CD14-positive monocyte (primary cell): ENCODE results near the gene TNFSF4. TPM values are rescaled to one million over a fixed set of nuclear protein-coding genes. Genes with fewer than 3 reads are reported as not detected.

Experiments
- DNase-seq, 3 donors: peaks; one replicate each; pipeline ENCODE4 v3.0.0-alpha.2; 2011 to 2022
- H2AFZ ChIP-seq: 2 replicates; pipeline ENCODE4 v1.6.0; 2012; ENCODE audit warnings: mild to moderate bottlenecking, low read depth, low read length, inconsistent platforms; ENCODE audit not compliant: insufficient read depth, poor library complexity, severe bottlenecking
- H3K27ac ChIP-seq, 2 donors: 1 replicate in 1 of 2; 2 replicates in 1 of 2; pipeline ENCODE4 v1.5.1; 2012 to 2013; ENCODE audit warnings: low read length in 2 of 2, control low read depth in 1 of 2, inconsistent platforms in 1 of 2, low read depth in 1 of 2, mild to moderate bottlenecking in 1 of 2
- H3K27me3 ChIP-seq, 2 donors: one replicate each; pipeline versions ENCODE4 v1.6.0 to v1.6.1; 2011 to 2013; ENCODE audit warnings: low read length in 2 of 2; ENCODE audit not compliant: control insufficient read depth in 2 of 2, insufficient read depth in 2 of 2
- H3K36me3 ChIP-seq, 2 donors: replicated peaks in 1 of 2; 1 replicate in 1 of 2; 2 replicates in 1 of 2; pipeline versions ENCODE4 v1.5.1 to v1.6.1; 2012 to 2013; ENCODE audit warnings: low read length in 2 of 2, control low read depth in 1 of 2, inconsistent platforms in 1 of 2, mild to moderate bottlenecking in 1 of 2; ENCODE audit not compliant: insufficient read depth in 2 of 2, control insufficient read depth in 1 of 2
- H3K4me1 ChIP-seq, 2 donors: 1 replicate in 1 of 2; 2 replicates in 1 of 2; pipeline versions ENCODE4 v1.5.1 to v1.6.1; 2012 to 2013; ENCODE audit warnings: low read length in 2 of 2, control low read depth in 1 of 2, inconsistent platforms in 1 of 2, mild to moderate bottlenecking in 1 of 2, moderate library complexity in 1 of 2; ENCODE audit not compliant: insufficient read depth in 2 of 2, control insufficient read depth in 1 of 2
- H3K4me2 ChIP-seq: replicated peaks from 2 replicates; pipeline ENCODE3; 2012; ENCODE audit warnings: low read length, moderate library complexity, mild to moderate bottlenecking; ENCODE audit not compliant: poor library complexity, severe bottlenecking; ENCODE audit errors: extremely low read depth
- H3K4me3 ChIP-seq, 3 experiments: fragments of 200-600 bp in 1 of 3; sonication (generic) in 1 of 3; replicated peaks in 1 of 3; 1 replicate in 2 of 3; 2 replicates in 1 of 3; pipeline ENCODE4 v1.5.1; 2011 to 2013; ENCODE audit warnings: low read length in 3 of 3, mild to moderate bottlenecking in 3 of 3, control low read depth in 2 of 3, low read depth in 2 of 3, inconsistent platforms in 1 of 3, moderate library complexity in 1 of 3
- H3K79me2 ChIP-seq: 2 replicates; pipeline ENCODE4 v1.6.0; 2012; ENCODE audit warnings: mild to moderate bottlenecking, control low read depth, inconsistent platforms, low read length, moderate library complexity; ENCODE audit not compliant: insufficient read depth
- H3K9ac ChIP-seq: 2 replicates; pipeline ENCODE4 v1.6.0; 2017; ENCODE audit warnings: low read length, mild to moderate bottlenecking; ENCODE audit not compliant: insufficient read depth, poor library complexity, severe bottlenecking
- H3K9me3 ChIP-seq, 2 donors: replicated peaks in 1 of 2; 1 replicate in 1 of 2; 2 replicates in 1 of 2; pipeline versions ENCODE4 v1.5.1 to v1.6.1; 2012 to 2013; ENCODE audit warnings: low read length in 2 of 2, control low read depth in 1 of 2; ENCODE audit not compliant: control insufficient read depth in 1 of 2, insufficient read depth in 1 of 2
- H4K20me1 ChIP-seq: 2 replicates; pipeline ENCODE4 v1.6.0; 2012; ENCODE audit warnings: mild to moderate bottlenecking, low read length, control low read depth, moderate library complexity; ENCODE audit not compliant: insufficient read depth
- H3K27ac Mint-ChIP-seq, 7 donors: one replicate each; pipeline ENCODE4 v1.8.0; 2020; ENCODE audit warnings: mild to moderate bottlenecking in 7 of 7, mixed read lengths in 7 of 7, moderate library complexity in 6 of 7, inconsistent platforms in 2 of 7
- H3K27me3 Mint-ChIP-seq, 3 donors: one replicate each; pipeline ENCODE4 v1.8.0; 2021 to 2022; ENCODE audit warnings: low read depth in 3 of 3, mild to moderate bottlenecking in 3 of 3, mixed read lengths in 3 of 3, moderate library complexity in 3 of 3, inconsistent platforms in 1 of 3
- H3K36me3 Mint-ChIP-seq, 2 donors: one replicate each; pipeline ENCODE4 v1.8.0; 2020; ENCODE audit warnings: mixed read lengths in 2 of 2, inconsistent platforms in 1 of 2, mild to moderate bottlenecking in 1 of 2
- H3K4me1 Mint-ChIP-seq: one replicate; pipeline ENCODE4 v1.8.0; 2020; ENCODE audit warnings: mild to moderate bottlenecking, mixed read lengths
- H3K4me3 Mint-ChIP-seq, 2 donors: one replicate each; pipeline ENCODE4 v1.8.0; 2020; ENCODE audit warnings: mild to moderate bottlenecking in 2 of 2, mixed read lengths in 2 of 2, moderate library complexity in 1 of 2
- H3K9me3 Mint-ChIP-seq, 7 donors: one replicate each; pipeline ENCODE4 v1.8.0; 2020 to 2022; ENCODE audit warnings: mixed read lengths in 7 of 7, mild to moderate bottlenecking in 6 of 7, moderate library complexity in 6 of 7, inconsistent platforms in 2 of 7
- CTCF ChIP-seq: fragments of 200-600 bp; IDR thresholded peaks from one replicate; pipeline ENCODE4 v1.8.0; 2022; ENCODE audit warnings: antibody characterized with exemption, mild to moderate bottlenecking
- WGBS: methylation state at CpG from one replicate; pipeline ENCODE4 v1.1.5; 2013; ENCODE audit warnings: missing lambda C conversion rate; ENCODE audit not compliant: insufficient coverage; 5-methylcytosine and 5-hydroxymethylcytosine counted together
- intact Hi-C, 2 donors: fragments of 100-400 bp; cut with micrococcal nuclease; formaldehyde crosslinking; loops; one replicate each; pipeline versions ENCODE4 v1.15.0 to v1.15.1; 2023
- polyA plus RNA-seq, 3 donors: library from polyadenylated mRNA; depleted of rRNA in 1 of 3; unstranded in 2 of 3; stranded (reverse) in 1 of 3; fragments of 300-500 nt in 2 of 3; fragments of >200 nt in 1 of 3; fragmentation: Illumina TruSeq in 2 of 3; gene quantifications; 1 replicate in 2 of 3; 2 replicates in 1 of 3; pipeline ENCODE4 v1.2.3, GENCODE V29; 2012 to 2021

TNFSF4 gene
- polyA plus RNA-seq, 3 donors: 0.21 to 0.40 (median 0.38) TPM

GRCh38 chr1:173181791-173182190 is 25.3 kb downstream of the TNFSF4 start:
- Mint-ChIP-seq H3K9me3 (peaks cover 0 to 7% (median 5%) of the 10 kb centered on the region in 7 donors), H3K4me1 (no peaks in the 10 kb centered on the region)
- no CpG with 5 or more reads among the region's 4 CpGs for WGBS

DNA sequence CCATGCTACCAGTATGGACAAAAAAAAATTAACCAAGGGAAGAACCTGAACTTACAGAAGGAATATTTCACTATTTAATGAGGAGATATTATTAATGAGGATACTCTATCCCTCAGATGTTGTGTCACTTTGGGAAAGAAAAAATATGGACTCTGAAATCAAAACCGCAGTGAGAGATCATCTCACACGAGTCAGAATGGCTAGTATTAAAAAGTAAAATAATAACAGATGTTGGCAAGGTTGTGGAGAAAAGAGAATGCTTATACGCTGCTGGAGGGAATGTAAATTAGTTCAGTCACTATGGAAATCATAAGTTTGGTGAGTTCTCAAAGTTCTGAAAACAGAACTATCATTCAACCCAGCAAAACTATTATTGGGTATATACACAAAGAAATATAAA is 30.9 kb downstream of the TNFSF4 start:
- Histone ChIP-seq H3K9me3 (peaks cover 31 to 37% of the 10 kb centered on the region in 2 donors), H2AFZ (no peak overlapping the region), H3K27ac (no peak overlapping the region), H3K4me1 (no peaks in the 10 kb centered on the region), H3K4me3 (no peak overlapping the region), H3K4me2 (no peak overlapping the region), H3K27me3 (no peaks in the 10 kb centered on the region), H3K79me2 (no peaks in the 10 kb centered on the region), H4K20me1 (no peaks in the 10 kb centered on the region), H3K36me3 (no peaks in the 10 kb centered on the region), H3K9ac (no peak overlapping the region)
- WGBS: 90% methylated on average over 2 of the region's 3 CpGs
- intact Hi-C loops: no loop called here
- peaks cover 0 to 3% of the 10 kb centered on the region in 2 donors for H3K36me3 Mint-ChIP-seq
- peak overlapping the region in 1 of 7 donors; percentile 23 for H3K27ac Mint-ChIP-seq
- no peak for TF ChIP-seq CTCF
- DNase-seq: no peak
- H3K9me3 Mint-ChIP-seq: peaks cover 30 to 40% (median 36%) of the 10 kb centered on the region in 7 donors
- no peak overlapping the region for H3K4me3 Mint-ChIP-seq
- peaks cover 0 to 1% (median 0%) of the 10 kb centered on the region in 3 donors for H3K27me3 Mint-ChIP-seq
- peaks cover 7% of the 10 kb centered on the region for H3K4me1 Mint-ChIP-seq

More at GRCh38 chr1:173181791-173182190, 25.3 kb downstream of the TNFSF4 start:
- no peaks in the 10 kb centered on the region for H4K20me1 ChIP-seq
- H3K4me1 ChIP-seq: no peaks in the 10 kb centered on the region
- H3K27ac ChIP-seq: no peak overlapping the region
- no peak for DNase-seq
- intact Hi-C loops: no loop called here
- no peak overlapping the region for H3K9ac ChIP-seq
- no peak overlapping the region for H2AFZ ChIP-seq
- Mint-ChIP-seq H3K4me3 (no peak overlapping the region), H3K36me3 (no peaks in the 10 kb centered on the region), H3K27me3 (no peaks in the 10 kb centered on the region), H3K27ac (no peak overlapping the region)
- H3K4me3 ChIP-seq: no peak overlapping the region
- no peaks in the 10 kb centered on the region for H3K79me2 ChIP-seq
- no peaks in the 10 kb centered on the region for H3K36me3 ChIP-seq
- H3K4me2 ChIP-seq: no peak overlapping the region
- peaks cover 0 to 4% of the 10 kb centered on the region in 2 donors for H3K9me3 ChIP-seq
- TF ChIP-seq CTCF: no peak
- no peaks in the 10 kb centered on the region for H3K27me3 ChIP-seq
